Peyer's patch (tissue), 4 donors: ENCODE results near the gene PDZD11. TPM values are rescaled to one million over a fixed set of nuclear protein-coding genes. Genes with fewer than 3 reads are reported as not detected.
"Not testable (repeated sequence)": the region's sequence is repeated elsewhere in the genome, so short reads cannot be mapped to it uniquely, and the experiment has no call there.

Source experiments
- DNase-seq, 3 donors: peaks; one replicate each; pipeline ENCODE4 v3.0.0-alpha.2; 2017 to 2019
- H3K27ac ChIP-seq, 4 donors: fragments of 200-600 bp; sonication (generic); one replicate each; pipeline ENCODE4 v1.5.1; 2016 to 2019
- H3K27me3 ChIP-seq, 2 donors: fragments of 200-600 bp; sonication (generic); one replicate each; pipeline ENCODE4 v1.5.1; 2019
- H3K36me3 ChIP-seq, 3 donors: fragments of 200-600 bp; sonication (generic); one replicate each; pipeline ENCODE4 v1.5.1; 2016 to 2019
- H3K4me1 ChIP-seq, 4 donors: fragments of 200-600 bp; sonication (generic); one replicate each; pipeline ENCODE4 v1.5.1; 2016 to 2019
- H3K4me3 ChIP-seq, 4 donors: fragments of 200-600 bp; sonication (generic); 1 replicate in 3 of 4; 2 replicates in 1 of 4; pipeline ENCODE4 v1.5.1; 2016 to 2019; ENCODE audit warnings: mild to moderate bottlenecking in 1 of 4
- H3K9me3 ChIP-seq, 4 donors: fragments of 200-600 bp; sonication (generic); one replicate each; pipeline ENCODE4 v1.5.1; 2016 to 2019; ENCODE audit warnings: mild to moderate bottlenecking in 1 of 4
- POLR2A ChIP-seq, 2 donors: fragments of 450-650 bp; IDR thresholded peaks; one replicate each; pipeline ENCODE4 v1.5.1; 2017; ENCODE audit warnings: antibody characterized with exemption in 2 of 2, mild to moderate bottlenecking in 2 of 2, moderate library complexity in 2 of 2
- total RNA-seq, 4 donors: library from RNA; depleted of rRNA; stranded (reverse); fragments of >200 nt; gene quantifications; one replicate each; pipeline ENCODE4 v1.1.0, GENCODE V29; 2016
- TF ChIP-seq, protein P1 (sequence below), 6 experiments: fragments of 450-650 bp in 4 of 6; fragments of 200-600 bp in 2 of 6; sonication (generic) in 1 of 6; IDR thresholded peaks; one replicate each; pipeline ENCODE4 v1.5.1; 2017 to 2019; ENCODE audit warnings: antibody characterized with exemption in 6 of 6, mild to moderate bottlenecking in 3 of 6, moderate library complexity in 1 of 6

The PDZD11 gene
- total RNA-seq, 4 donors from 2014 or later, result 23.6 to 32.6 (median 28.2) TPM

DNA sequence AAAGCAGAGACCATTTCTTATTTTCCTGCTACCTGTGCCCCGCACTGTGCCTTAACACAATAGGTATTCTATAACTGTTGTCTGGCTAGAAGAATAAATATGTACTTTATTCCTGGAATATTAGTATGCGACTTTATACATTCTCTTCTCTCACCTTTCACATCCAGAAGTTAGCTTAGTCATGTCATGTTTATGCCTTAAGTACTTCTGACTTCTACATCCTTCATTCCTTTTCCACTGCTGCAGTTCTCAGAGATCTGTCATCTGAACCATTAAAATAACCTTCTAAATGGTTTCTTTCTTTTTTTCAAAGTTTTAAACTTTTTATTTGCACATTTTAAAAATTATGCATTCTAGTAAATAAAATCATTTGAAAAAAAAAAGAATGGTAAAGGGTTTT is 34.6 kb upstream of the PDZD11 start:
- no peak for DNase-seq
- no peak overlapping the region for H3K27ac ChIP-seq
- no peak overlapping the region for H3K4me3 ChIP-seq
- H3K4me1 ChIP-seq, result no peaks in the 10 kb centered on the region
- H3K27me3 ChIP-seq, result no peaks in the 10 kb centered on the region
- no peaks in the 10 kb centered on the region for H3K36me3 ChIP-seq
- no peaks in the 10 kb centered on the region for H3K9me3 ChIP-seq
- TF ChIP-seq, protein P1, sequence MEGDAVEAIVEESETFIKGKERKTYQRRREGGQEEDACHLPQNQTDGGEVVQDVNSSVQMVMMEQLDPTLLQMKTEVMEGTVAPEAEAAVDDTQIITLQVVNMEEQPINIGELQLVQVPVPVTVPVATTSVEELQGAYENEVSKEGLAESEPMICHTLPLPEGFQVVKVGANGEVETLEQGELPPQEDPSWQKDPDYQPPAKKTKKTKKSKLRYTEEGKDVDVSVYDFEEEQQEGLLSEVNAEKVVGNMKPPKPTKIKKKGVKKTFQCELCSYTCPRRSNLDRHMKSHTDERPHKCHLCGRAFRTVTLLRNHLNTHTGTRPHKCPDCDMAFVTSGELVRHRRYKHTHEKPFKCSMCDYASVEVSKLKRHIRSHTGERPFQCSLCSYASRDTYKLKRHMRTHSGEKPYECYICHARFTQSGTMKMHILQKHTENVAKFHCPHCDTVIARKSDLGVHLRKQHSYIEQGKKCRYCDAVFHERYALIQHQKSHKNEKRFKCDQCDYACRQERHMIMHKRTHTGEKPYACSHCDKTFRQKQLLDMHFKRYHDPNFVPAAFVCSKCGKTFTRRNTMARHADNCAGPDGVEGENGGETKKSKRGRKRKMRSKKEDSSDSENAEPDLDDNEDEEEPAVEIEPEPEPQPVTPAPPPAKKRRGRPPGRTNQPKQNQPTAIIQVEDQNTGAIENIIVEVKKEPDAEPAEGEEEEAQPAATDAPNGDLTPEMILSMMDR (IDR thresholded peaks at IDR 0.05), result no peak
- TF ChIP-seq POLR2A (IDR thresholded peaks at IDR 0.05), result no peak

DNA sequence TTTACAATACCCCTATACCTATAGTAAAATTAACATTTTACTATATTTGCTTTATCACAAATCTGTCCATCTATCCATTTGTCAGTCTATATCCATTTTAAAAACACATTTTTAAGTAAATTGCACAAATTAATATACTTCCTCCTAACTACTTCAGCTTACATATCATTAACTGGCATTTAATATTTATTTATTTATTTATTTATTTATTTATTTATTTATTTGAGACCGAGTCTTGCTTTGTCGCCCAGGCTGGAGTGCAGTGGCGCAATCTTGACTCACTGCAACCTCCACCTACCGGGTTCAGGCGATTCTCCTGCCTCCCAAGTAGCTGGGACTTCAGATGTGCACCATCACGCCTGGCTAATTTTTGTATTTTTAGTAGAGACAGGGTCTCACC is 33.9 kb upstream of the PDZD11 start:
- H3K4me3 ChIP-seq, DNase-seq, H3K36me3 ChIP-seq, H3K27ac ChIP-seq, H3K9me3 ChIP-seq, H3K27me3 ChIP-seq, H3K4me1 ChIP-seq: not testable (repeated sequence)

DNA sequence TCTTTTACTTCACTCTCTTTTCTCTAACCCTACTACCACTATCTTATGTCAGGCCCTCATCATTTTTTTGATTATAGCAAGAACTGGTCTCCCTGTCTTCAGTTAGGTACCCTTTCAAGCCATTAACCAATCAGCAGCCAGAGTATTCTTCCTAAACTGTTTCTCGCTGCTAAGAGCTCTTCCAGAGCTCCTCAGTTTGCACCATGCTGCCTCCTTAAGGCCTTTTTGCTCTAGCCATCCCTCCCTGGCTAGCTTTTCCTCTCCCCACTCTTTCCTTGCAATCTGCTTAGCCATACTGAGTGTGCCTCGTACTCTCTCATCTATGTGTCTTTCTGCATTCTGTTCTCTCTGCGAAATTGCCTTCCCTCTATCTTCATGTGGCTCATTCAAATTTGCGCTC is 33.1 kb upstream of the PDZD11 start:
- H3K9me3 ChIP-seq, result no peaks in the 10 kb centered on the region
- TF ChIP-seq, protein P1 (IDR thresholded peaks at IDR 0.05), result no peak
- H3K27me3 ChIP-seq, result no peaks in the 10 kb centered on the region
- H3K4me3 ChIP-seq, result no peak overlapping the region
- no peaks in the 10 kb centered on the region for H3K4me1 ChIP-seq
- H3K27ac ChIP-seq, result no peak overlapping the region
- no peak for DNase-seq
- no peaks in the 10 kb centered on the region for H3K36me3 ChIP-seq

DNA sequence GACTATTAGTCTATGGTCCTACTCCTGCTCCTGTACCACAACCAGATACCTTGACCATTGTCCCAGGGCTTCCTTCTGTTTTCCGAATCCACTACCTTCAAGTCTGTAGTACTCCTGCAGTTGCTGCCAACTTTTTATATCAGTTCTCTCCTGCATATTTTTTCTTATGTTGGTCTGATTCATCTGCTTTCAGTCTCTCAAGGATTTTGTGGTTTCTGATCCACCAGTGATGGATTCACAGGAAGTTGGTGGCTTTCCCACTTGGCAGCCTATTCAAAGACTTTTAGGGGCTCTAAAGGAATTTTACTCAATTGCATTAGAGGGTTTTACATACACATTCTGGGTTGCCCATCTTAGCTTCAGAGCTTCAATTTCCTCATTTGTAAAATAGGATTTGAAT is 23.8 kb upstream of the PDZD11 start:
- H3K27me3 ChIP-seq, result no peaks in the 10 kb centered on the region
- H3K36me3 ChIP-seq, result no peaks in the 10 kb centered on the region
- H3K27ac ChIP-seq, result no peak overlapping the region
- H3K4me3 ChIP-seq, result no peak overlapping the region
- DNase-seq, result no peak
- no peaks in the 10 kb centered on the region for H3K4me1 ChIP-seq
- no peaks in the 10 kb centered on the region for H3K9me3 ChIP-seq
- no peak for TF ChIP-seq POLR2A (IDR thresholded peaks at IDR 0.05)
- TF ChIP-seq, protein P1 (IDR thresholded peaks at IDR 0.05), result no peak

DNA sequence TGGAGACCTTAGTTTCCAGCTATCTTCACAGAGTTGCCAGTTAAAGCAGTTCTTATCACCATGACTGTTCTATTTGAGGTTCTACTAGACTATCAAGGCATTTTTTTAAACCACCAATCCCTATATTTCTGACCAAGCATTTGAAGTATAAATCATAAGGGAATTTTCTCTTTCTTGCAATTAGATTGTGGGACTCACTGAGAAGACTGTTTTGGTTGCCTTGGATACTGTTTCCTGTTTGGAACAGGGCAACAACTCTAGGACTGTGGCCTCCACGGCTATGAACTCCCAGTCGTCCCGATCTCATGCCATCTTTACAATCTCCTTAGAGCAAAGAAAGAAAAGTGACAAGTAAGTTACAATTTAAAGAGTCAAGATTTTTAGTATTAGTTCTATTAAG is 12.0 kb upstream of the PDZD11 start:
- Histone ChIP-seq H3K27ac (no peak overlapping the region), H3K9me3 (no peaks in the 10 kb centered on the region), H3K4me1 (no peaks in the 10 kb centered on the region), H3K4me3 (no peak overlapping the region), H3K36me3 (no peaks in the 10 kb centered on the region), H3K27me3 (no peaks in the 10 kb centered on the region)
- DNase-seq, result no peak
- TF ChIP-seq POLR2A (IDR thresholded peaks at IDR 0.05), result no peak
- TF ChIP-seq, protein P1 (IDR thresholded peaks at IDR 0.05), result no peak

DNA sequence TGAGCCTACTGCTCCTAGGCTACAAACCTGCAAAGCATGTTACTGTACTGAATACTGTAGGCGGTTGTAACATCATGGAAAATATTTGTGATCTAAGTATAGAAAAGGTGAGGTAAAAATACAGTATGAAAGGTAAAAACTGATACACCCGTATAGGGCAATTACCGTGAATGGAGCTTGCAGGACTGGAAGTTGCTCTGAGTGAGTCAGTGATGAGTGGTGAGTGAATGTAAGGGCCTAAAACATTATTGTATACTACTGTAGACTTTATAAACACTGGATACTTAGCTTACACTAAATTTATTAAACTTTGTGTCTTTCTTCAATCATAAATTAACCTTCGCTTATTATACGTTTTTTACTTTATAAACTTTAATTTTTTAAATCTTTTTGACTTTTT is 3.9 kb upstream of the PDZD11 start:
- no peak overlapping the region for H3K27ac ChIP-seq
- no peaks in the 10 kb centered on the region for H3K36me3 ChIP-seq
- H3K4me3 ChIP-seq, result no peak overlapping the region
- H3K4me1 ChIP-seq, result peaks cover 0 to 4% (median 0%) of the 10 kb centered on the region in 4 donors
- H3K9me3 ChIP-seq, result no peaks in the 10 kb centered on the region
- no peak for DNase-seq
- H3K27me3 ChIP-seq, result no peaks in the 10 kb centered on the region
- no peak for TF ChIP-seq POLR2A (IDR thresholded peaks at IDR 0.05)
- TF ChIP-seq, protein P1 (IDR thresholded peaks at IDR 0.05), result no peak
